Lung (tissue), 12 donors: ENCODE measurements around the gene CLGN. TPM values are rescaled to one million over a fixed set of nuclear protein-coding genes. Genes with fewer than 3 reads are reported as not detected.

Source experiments
- ATAC-seq: fragments of 200-7000 bp; cut with Tn5 transposase; one replicate; pipeline ENCODE4 v1.9.1; 2020; ENCODE audit warnings: moderate number of reproducible peaks; ENCODE audit not compliant: insufficient read depth, low FRiP score
- DNase-seq, 3 donors: peaks; one replicate each; pipeline ENCODE4 v3.0.0-alpha.2; 2013 to 2017
- H3K27ac ChIP-seq, 2 donors: one replicate each; pipeline ENCODE4 v1.5.1; 2013; ENCODE audit warnings: mild to moderate bottlenecking in 2 of 2, moderate library complexity in 2 of 2, control low read depth in 1 of 2, inconsistent platforms in 1 of 2, low read depth in 1 of 2, low read length in 1 of 2
- H3K27me3 ChIP-seq, 3 donors: one replicate each; pipeline ENCODE4 v1.5.1; 2013; ENCODE audit warnings: low read length in 2 of 3; ENCODE audit not compliant: control insufficient read depth in 3 of 3, insufficient read depth in 3 of 3
- H3K36me3 ChIP-seq, 4 donors: one replicate each; pipeline ENCODE4 v1.5.1; 2013; ENCODE audit warnings: low read length in 4 of 4, mild to moderate bottlenecking in 1 of 4, moderate library complexity in 1 of 4; ENCODE audit not compliant: control insufficient read depth in 4 of 4, insufficient read depth in 4 of 4
- H3K4me1 ChIP-seq, 5 donors: one replicate each; pipeline ENCODE4 v1.5.1; 2013; ENCODE audit warnings: low read length in 5 of 5, mild to moderate bottlenecking in 2 of 5, moderate library complexity in 1 of 5; ENCODE audit not compliant: control insufficient read depth in 5 of 5, insufficient read depth in 5 of 5
- H3K4me3 ChIP-seq: one replicate; pipeline ENCODE4 v1.5.1; 2013; ENCODE audit warnings: mild to moderate bottlenecking, control low read depth, moderate library complexity
- H3K9ac ChIP-seq, 2 donors: one replicate each; pipeline ENCODE4 v1.5.1; 2013; ENCODE audit warnings: low read length in 2 of 2, control low read depth in 1 of 2; ENCODE audit not compliant: insufficient read depth in 1 of 2
- H3K9me3 ChIP-seq, 4 donors: one replicate each; pipeline ENCODE4 v1.5.1; 2013; ENCODE audit warnings: low read length in 3 of 4, mild to moderate bottlenecking in 1 of 4, moderate library complexity in 1 of 4; ENCODE audit not compliant: control insufficient read depth in 4 of 4, insufficient read depth in 3 of 4
- whole genome bisulfite sequencing, 2 donors: extraction: QIAGEN DNeasy Blood & Tissue Kit; methylation state at CpG; one replicate each; pipeline ENCODE4 v1.1.7; 2013; 5-methylcytosine and 5-hydroxymethylcytosine counted together
- polyA plus RNA-seq, 2 donors: library from polyadenylated mRNA; stranded (reverse); fragments of 200-250 nt; gene quantifications; one replicate each; pipeline ENCODE4 v1.2.1, GENCODE V29; 2013
- total RNA-seq, 2 donors: library from RNA; depleted of rRNA in 1 of 2; stranded (reverse); fragments of >200 nt in 1 of 2; gene quantifications; one replicate each; pipeline ENCODE4 v1.2.1, GENCODE V29; 2014 to 2021
- TF ChIP-seq, protein P1 (sequence below): IDR thresholded peaks from 2 replicates; pipeline ENCODE4 v1.5.1; 2012; ENCODE audit warnings: mild to moderate bottlenecking; ENCODE audit errors: control extremely low read depth, extremely low read depth
- donor health status: control.
- donor health status: control.
- donor health status: Bipolar disorder and iron deficiency.
- donor health status: healthy.
- donor health status: DM: yes; HTN: yes; CAD: no.

CLGN gene
- total and polyA plus RNA-seq, 4 donors, result 0.87 to 3.4 (median 2.1) TPM

DNA sequence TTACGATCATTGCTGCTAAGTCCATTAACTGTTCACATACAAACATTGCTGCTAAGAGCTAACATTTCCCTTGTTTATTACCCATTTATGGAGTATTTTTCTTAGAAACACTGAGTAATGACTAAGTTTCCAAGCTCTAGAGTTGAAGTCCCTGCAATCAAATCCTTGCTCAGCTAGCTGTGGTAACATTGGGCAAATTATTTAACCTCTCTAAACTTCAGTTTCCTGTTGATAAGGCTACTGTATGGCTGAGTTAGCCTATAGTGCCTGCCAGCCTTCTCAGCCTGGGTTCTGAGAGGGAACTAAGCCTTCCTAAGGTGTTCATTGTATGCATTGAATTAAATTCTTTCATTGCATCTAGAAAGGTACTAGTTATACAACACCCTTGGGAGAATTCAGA, 69.2 kb downstream of the CLGN start:
- peak in 1 of 3 donors; percentile 20 for DNase-seq
- no peak overlapping the region for H3K4me3 ChIP-seq
- H3K9ac ChIP-seq, result no peak overlapping the region
- no peaks in the 10 kb centered on the region for H3K9me3 ChIP-seq
- no peaks in the 10 kb centered on the region for H3K36me3 ChIP-seq
- no peaks in the 10 kb centered on the region for H3K4me1 ChIP-seq
- TF ChIP-seq, protein P1, sequence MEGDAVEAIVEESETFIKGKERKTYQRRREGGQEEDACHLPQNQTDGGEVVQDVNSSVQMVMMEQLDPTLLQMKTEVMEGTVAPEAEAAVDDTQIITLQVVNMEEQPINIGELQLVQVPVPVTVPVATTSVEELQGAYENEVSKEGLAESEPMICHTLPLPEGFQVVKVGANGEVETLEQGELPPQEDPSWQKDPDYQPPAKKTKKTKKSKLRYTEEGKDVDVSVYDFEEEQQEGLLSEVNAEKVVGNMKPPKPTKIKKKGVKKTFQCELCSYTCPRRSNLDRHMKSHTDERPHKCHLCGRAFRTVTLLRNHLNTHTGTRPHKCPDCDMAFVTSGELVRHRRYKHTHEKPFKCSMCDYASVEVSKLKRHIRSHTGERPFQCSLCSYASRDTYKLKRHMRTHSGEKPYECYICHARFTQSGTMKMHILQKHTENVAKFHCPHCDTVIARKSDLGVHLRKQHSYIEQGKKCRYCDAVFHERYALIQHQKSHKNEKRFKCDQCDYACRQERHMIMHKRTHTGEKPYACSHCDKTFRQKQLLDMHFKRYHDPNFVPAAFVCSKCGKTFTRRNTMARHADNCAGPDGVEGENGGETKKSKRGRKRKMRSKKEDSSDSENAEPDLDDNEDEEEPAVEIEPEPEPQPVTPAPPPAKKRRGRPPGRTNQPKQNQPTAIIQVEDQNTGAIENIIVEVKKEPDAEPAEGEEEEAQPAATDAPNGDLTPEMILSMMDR, result no peak
- ATAC-seq, result no peak
- no peak overlapping the region for H3K27ac ChIP-seq
- H3K27me3 ChIP-seq, result no peaks in the 10 kb centered on the region
- 0% methylated on average over 1 of the region's 1 CpG for WGBS, 2 donors

DNA sequence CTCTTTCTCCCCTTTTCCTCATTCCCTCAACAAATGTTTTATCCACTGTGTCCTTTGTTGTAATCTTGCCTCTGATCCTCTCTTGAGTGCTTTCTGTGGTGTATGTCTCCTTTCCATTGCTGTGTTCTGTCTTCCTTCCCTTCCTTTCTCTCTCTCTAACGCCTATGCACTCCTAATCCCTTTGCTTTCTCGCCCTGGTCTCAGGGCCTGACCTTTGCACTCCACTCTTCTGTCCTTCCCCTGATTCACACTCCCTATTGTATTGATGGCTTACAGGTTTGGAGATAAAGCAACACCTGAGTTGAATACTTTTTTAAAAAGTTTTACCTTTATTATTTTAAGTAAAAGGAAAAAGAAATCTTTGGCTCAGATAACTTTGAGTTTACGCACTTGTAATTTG, 69.6 kb downstream of the CLGN start:
- TF ChIP-seq, protein P1, result no peak
- WGBS, 2 donors, result 70 to 90% methylated on average over 3 of the region's 3 CpGs
- H3K9ac ChIP-seq, result no peak overlapping the region
- ATAC-seq (no peak), DNase-seq (no peak)
- no peaks in the 10 kb centered on the region for H3K36me3 ChIP-seq
- no peak overlapping the region for H3K4me3 ChIP-seq
- no peaks in the 10 kb centered on the region for H3K9me3 ChIP-seq
- no peaks in the 10 kb centered on the region for H3K27me3 ChIP-seq
- no peaks in the 10 kb centered on the region for H3K4me1 ChIP-seq
- no peak overlapping the region for H3K27ac ChIP-seq

DNA sequence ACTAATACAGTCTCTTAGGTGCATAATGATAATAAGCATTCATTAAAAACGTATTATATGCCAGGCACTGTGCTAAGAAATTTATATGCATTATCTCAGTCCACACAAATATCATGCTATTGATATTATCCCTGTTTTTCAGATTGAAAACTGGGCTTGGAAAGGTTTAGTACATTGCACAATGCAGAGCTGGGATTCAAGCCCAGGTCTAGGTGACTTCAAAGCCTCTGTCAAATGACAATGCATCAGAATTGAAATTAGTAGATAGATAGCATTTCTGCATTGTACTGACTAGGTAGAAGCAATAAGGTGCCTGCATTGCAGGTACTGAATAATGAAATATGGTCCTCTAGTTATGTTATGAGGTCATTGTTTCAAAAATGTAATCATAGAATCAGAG, 72.2 kb downstream of the CLGN start:
- TF ChIP-seq, protein P1, result no peak
- H3K4me3 ChIP-seq, result no peak overlapping the region
- no peak for DNase-seq
- no peak for ATAC-seq
- 91 to 92% methylated on average over 1 of the region's 1 CpG for WGBS, 2 donors
- no peaks in the 10 kb centered on the region for H3K36me3 ChIP-seq
- no peak overlapping the region for H3K9ac ChIP-seq
- no peaks in the 10 kb centered on the region for H3K4me1 ChIP-seq
- no peaks in the 10 kb centered on the region for H3K9me3 ChIP-seq
- H3K27ac ChIP-seq, result no peak overlapping the region
- H3K27me3 ChIP-seq, result no peaks in the 10 kb centered on the region

DNA sequence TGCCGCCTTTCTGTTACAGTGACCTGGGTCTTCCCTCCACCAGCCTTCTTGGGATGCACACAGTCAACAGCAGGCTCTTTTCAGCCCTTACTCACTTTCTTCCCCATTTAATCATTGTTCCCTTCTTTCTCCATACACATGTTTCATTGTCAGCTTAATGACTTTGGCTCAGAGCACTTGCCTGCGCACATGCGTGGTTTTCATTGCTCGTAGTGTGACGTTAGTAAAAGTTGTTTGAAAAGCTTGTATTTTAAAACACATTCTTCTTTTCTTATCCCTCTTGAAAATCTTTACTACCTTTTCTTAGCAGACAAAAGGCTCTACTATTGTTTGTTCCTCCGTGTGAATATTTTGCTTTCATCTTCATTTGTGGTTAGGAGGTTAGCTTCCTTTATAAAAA, 73.7 kb downstream of the CLGN start:
- TF ChIP-seq, protein P1, result no peak
- no peak overlapping the region for H3K4me3 ChIP-seq
- H3K27ac ChIP-seq, result no peak overlapping the region
- no peaks in the 10 kb centered on the region for H3K9me3 ChIP-seq
- H3K4me1 ChIP-seq, result no peaks in the 10 kb centered on the region
- no peaks in the 10 kb centered on the region for H3K36me3 ChIP-seq
- no peak for ATAC-seq
- no peaks in the 10 kb centered on the region for H3K27me3 ChIP-seq
- H3K9ac ChIP-seq, result no peak overlapping the region
- peak in 2 of 3 donors; percentile 27 to 36 for DNase-seq
- WGBS, 2 donors, result 53 to 58% methylated on average over 6 of the region's 6 CpGs
